WERI-Rb-1 (cell line): ENCODE data around the gene PACRG.
"Not testable (repeated sequence)": the region's sequence is repeated elsewhere in the genome, so short reads cannot be mapped to it uniquely, and the experiment has no call there.

Experiments used
- DNase-seq: peaks from one replicate; pipeline ENCODE4 v3.0.0-alpha.2; 2020
- H3K27ac ChIP-seq: fragments of 250-450 bp; sonication (Bioruptor Pico); 2 replicates; pipeline ENCODE4 v1.5.1; 2020; ENCODE audit warnings: mild to moderate bottlenecking, moderate library complexity
- H3K27me3 ChIP-seq: fragments of 250-450 bp; sonication (Bioruptor Pico); 2 replicates; pipeline ENCODE4 v1.5.1; 2021; ENCODE audit warnings: mild to moderate bottlenecking, low read depth, moderate library complexity; ENCODE audit not compliant: insufficient read depth, severe bottlenecking
- H3K36me3 ChIP-seq: fragments of 250-450 bp; sonication (Bioruptor Pico); 2 replicates; pipeline ENCODE4 v1.5.1; 2020; ENCODE audit warnings: mild to moderate bottlenecking, moderate library complexity
- H3K4me3 ChIP-seq: 2 replicates; pipeline ENCODE4 v1.5.1; 2011; ENCODE audit warnings: low read depth, mild to moderate bottlenecking, control low read depth, low read length
- H3K9me3 ChIP-seq: fragments of 250-450 bp; sonication (Bioruptor Pico); 2 replicates; pipeline ENCODE4 v1.5.1; 2021; ENCODE audit warnings: mild to moderate bottlenecking, moderate library complexity; ENCODE audit not compliant: severe bottlenecking
- CTCF ChIP-seq: IDR thresholded peaks from 2 replicates; pipeline ENCODE4 v1.5.1; 2011; ENCODE audit warnings: low read depth, mild to moderate bottlenecking, control low read depth, inconsistent platforms, low read length

The PACRG gene

GRCh38 chr6:163314791-163315470, 587.2 kb downstream of the PACRG start:
- Histone ChIP-seq H3K27ac (no peak overlapping the region), H3K4me3 (no peak overlapping the region), H3K9me3 (no peaks in the 10 kb centered on the region), H3K27me3 (no peaks in the 10 kb centered on the region), H3K36me3 (no peaks in the 10 kb centered on the region)
- no peak for DNase-seq
- no peak for TF ChIP-seq CTCF

GRCh38 chr6:163316866-163317495, 589.2 kb downstream of the PACRG start:
- not testable (repeated sequence) for H3K9me3 ChIP-seq, H3K36me3 ChIP-seq, H3K27ac ChIP-seq, H3K27me3 ChIP-seq, H3K4me3 ChIP-seq, DNase-seq

GRCh38 chr6:163318071-163318786, 590.5 kb downstream of the PACRG start:
- TF ChIP-seq CTCF: no peak
- no peaks in the 10 kb centered on the region for H3K9me3 ChIP-seq
- DNase-seq: no peak

GRCh38 chr6:163319609-163320366, 592.0 kb downstream of the PACRG start:
- no peak overlapping the region for H3K27ac ChIP-seq
- no peaks in the 10 kb centered on the region for H3K36me3 ChIP-seq
- no peak overlapping the region for H3K4me3 ChIP-seq
- TF ChIP-seq CTCF: no peak
- H3K9me3 ChIP-seq: no peaks in the 10 kb centered on the region
- DNase-seq: no peak
- no peaks in the 10 kb centered on the region for H3K27me3 ChIP-seq

More at GRCh38 chr6:163318071-163318786, 590.5 kb downstream of the PACRG start:
- Histone ChIP-seq H3K36me3 (no peaks in the 10 kb centered on the region), H3K27ac (no peak overlapping the region), H3K4me3 (no peak overlapping the region), H3K27me3 (no peaks in the 10 kb centered on the region)

GRCh38 chr6:163320402-163320801, 592.6 kb downstream of the PACRG start:
- no peak for TF ChIP-seq CTCF
- Histone ChIP-seq H3K9me3 (no peaks in the 10 kb centered on the region), H3K4me3 (no peak overlapping the region), H3K36me3 (no peaks in the 10 kb centered on the region), H3K27ac (no peak overlapping the region), H3K27me3 (no peaks in the 10 kb centered on the region)
- no peak for DNase-seq

GRCh38 chr6:163320804-163321203, 593.0 kb downstream of the PACRG start:
- no peaks in the 10 kb centered on the region for H3K27me3 ChIP-seq
- no peak for DNase-seq
- H3K27ac ChIP-seq: no peak overlapping the region
- no peaks in the 10 kb centered on the region for H3K36me3 ChIP-seq
- no peaks in the 10 kb centered on the region for H3K9me3 ChIP-seq
- no peak for TF ChIP-seq CTCF
- no peak overlapping the region for H3K4me3 ChIP-seq
